C4-2B (cell line): Measurements from ENCODE around the gene BTBD2.

Source experiments
- H3K27ac ChIP-seq: fragments of 450-650 bp; 2 replicates; pipeline ENCODE4 v1.5.1; 2017
- ZFX ChIP-seq: fragments of 450-650 bp; IDR thresholded peaks from 2 replicates; pipeline ENCODE4 v1.6.1; 2017
- TF ChIP-seq, protein P1 (sequence below): fragments of 450-650 bp; conservative IDR thresholded peaks from 2 replicates; pipeline ENCODE4 v1.5.1; 2017; ENCODE audit warnings: mild to moderate bottlenecking

The BTBD2 gene

DNA sequence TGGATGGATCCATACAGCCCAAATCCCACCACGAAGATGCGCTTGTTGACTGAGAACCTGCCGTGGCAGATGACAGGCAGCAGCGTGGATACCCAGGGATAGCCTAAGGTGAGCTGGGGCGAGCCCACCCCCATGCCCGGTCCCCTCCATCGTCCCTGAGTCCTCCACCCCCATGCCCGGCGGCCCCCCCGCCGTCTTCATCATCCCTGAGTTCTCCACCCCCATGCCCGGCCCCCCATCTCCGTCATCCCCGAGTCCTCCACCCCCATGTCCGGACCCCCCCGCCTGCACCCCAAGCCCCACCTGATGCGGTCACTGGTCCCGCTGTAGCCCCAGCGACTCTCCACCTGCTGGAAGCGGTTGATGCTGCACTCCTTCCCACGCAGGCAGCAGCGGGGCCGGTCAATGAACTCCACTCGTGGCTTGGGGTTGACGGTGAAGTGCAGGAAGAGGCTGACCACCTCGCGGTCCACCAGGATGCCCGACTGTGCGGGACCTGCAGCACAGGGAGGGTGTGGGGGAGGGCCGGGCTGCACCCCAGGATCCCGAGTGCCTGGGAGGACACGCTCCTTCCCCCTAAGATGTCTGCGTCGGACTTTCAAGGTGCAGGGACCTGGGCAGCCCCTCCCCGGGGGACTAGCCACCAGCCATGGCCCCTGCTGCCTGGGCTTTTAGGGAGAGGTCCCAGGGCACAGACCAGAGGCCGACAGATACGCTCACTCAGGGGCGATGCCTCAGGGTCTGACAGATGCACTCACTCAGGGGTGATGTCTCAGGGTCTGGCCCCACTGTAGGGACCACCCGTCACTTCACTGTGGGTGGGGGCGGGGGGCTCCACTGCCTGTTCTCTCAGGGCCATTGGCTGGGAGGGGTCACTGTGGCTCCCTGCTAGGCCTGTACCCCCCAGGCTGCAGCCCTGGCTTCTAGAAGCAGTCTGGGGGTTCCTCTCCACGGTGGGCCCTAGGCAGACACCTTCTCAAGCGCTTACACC is 28.0 kb downstream of the BTBD2 start:
- no peak overlapping the region for H3K27ac ChIP-seq
- no peak for TF ChIP-seq ZFX
- TF ChIP-seq, protein P1, sequence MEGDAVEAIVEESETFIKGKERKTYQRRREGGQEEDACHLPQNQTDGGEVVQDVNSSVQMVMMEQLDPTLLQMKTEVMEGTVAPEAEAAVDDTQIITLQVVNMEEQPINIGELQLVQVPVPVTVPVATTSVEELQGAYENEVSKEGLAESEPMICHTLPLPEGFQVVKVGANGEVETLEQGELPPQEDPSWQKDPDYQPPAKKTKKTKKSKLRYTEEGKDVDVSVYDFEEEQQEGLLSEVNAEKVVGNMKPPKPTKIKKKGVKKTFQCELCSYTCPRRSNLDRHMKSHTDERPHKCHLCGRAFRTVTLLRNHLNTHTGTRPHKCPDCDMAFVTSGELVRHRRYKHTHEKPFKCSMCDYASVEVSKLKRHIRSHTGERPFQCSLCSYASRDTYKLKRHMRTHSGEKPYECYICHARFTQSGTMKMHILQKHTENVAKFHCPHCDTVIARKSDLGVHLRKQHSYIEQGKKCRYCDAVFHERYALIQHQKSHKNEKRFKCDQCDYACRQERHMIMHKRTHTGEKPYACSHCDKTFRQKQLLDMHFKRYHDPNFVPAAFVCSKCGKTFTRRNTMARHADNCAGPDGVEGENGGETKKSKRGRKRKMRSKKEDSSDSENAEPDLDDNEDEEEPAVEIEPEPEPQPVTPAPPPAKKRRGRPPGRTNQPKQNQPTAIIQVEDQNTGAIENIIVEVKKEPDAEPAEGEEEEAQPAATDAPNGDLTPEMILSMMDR: no peak

DNA sequence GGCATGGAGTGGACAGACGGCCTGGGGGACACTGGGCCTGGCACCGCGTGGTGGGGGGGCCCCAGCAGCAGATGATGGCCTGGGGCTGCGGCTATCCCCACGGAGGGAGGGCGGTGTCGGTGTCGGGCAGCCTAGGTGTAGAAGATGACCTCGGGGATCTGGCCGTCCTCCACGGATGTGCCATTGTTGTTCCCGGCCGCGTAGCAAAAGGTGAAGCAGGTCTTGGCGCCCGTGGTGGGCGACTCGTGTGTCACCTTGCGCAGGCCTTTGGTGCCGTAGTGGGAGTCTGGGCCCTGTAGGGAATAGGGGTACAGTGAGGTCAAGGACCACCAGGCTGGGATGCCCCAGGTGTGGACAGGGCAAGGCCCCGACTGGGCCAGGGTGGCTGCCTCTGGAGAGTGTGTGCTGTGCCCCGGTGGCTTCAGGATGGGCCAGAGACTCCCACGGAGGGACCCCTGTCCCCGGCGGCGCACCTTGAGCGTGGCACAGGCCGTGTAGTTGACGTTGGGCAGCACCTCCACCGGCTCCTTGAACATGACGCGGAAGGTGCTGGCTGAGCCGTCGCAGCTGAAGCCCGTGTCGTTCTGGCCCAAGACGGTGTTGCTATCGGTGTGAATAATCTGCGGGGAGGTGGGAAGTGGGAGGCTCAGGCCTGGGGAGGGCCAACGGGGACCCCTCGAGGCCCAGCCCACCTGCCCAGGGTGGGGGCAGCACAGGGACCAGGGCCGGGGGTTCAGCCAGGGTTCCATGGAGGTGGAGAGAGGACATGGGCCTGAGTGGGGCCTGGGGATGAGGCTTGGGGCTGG is 29.0 kb downstream of the BTBD2 start:
- H3K27ac ChIP-seq: no peak overlapping the region
- TF ChIP-seq, protein P1: no peak
- no peak for TF ChIP-seq ZFX

DNA sequence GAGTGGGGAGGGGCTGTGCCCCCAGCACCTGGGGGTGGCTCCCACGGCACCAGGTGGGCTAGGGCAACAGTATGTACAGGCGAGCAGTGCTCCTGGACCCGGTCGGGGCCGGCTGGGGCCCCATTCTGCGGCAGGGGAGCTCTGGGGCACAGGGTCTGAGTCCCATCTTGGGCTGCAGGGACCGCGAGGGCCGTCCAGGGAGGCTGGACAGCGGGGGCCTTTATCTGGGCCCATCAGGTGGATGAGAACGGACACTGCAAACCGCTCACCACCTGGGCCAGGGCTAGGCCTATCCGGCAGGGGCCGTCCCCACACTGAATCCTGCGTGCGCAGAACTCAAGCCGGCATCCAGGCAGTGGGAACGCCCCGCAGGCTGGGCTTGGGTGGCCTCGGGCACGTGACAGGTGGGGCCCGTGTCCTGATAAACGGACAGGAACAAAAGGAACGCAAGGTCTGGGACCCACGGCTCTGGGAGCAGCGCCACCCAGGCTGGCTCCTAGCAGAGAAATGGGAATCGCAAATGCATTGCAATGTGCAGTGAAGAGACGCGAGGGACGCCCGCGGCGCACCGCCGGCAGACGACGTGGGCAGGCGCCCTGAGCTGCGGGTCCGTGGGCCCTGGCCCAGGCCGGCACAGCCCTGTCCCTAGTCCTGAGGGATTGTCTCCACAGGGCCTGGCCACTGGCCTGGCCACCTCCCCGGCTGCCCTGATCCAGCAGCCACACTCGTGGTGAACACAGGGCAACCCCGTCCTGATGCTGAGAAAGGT is 29.7 kb downstream of the BTBD2 start:
- H3K27ac ChIP-seq: no peak overlapping the region
- TF ChIP-seq, protein P1: no peak
- TF ChIP-seq ZFX: no peak

DNA sequence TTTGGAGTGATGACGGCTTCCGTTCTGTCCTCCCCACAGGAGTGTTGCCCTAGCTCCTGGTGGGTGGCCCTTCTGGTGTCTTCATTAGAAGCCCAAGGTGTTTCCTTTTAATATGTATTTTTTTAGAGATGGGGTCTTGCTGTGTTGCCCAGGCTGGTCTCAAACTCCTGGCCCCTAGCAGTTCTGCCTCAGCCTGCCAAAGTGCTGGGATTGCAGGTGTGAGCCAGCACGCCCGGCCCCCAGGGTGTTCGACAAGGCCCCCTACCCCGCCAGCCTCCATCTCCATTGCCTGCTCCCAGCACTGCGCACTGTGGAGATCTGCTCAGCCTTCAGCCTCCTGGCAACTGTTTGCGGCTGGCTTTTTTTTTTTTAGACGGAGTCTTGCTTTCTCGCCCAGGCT is 31.2 kb downstream of the BTBD2 start:
- no peak overlapping the region for H3K27ac ChIP-seq

DNA sequence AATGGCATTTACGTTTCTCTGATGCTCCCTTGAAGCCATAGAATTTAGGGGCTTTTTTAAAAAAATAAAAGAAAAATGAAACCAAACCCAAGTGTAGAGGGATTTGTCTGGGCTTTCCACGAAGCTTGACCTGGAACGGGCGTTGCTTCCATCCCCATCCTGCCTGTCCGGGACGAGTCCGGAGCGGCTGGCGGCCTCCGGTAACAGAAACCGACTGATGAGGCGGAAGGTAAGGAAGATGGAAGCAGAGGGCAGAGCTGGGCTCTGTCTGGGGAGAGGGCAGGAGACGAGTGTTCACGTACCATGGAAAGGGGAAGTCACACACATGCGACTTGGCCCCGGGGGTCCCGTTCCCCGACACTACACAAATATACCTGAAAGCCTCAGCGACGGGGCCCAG is 34.3 kb downstream of the BTBD2 start:
- TF ChIP-seq ZFX: no peak
- TF ChIP-seq, protein P1: no peak
- H3K27ac ChIP-seq: no peak overlapping the region

More for the DNA sequence above, 31.2 kb downstream of the BTBD2 start:
- TF ChIP-seq ZFX: no peak
- TF ChIP-seq, protein P1: no peak

DNA sequence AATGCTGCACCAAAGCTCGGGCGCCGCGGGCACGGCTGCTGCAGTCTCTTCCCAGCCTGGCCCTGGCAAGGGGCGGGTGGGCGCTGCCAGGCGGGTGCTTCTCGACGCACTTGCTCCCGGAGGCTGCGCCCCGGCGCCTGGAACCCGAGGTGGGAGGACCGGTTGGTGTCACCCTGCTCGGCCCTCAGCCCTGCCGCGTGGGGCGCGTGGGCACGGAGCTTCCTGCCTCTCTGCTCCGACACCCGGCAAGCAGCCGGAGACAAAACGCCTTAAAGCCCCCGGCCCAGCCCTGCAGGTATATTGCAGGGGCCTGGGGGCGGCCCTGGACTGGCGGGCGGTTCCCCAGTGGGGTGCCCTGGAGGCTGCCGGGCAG is 34.7 kb downstream of the BTBD2 start:
- H3K27ac ChIP-seq: no peak overlapping the region
- TF ChIP-seq, protein P1: no peak
- TF ChIP-seq ZFX: no peak
